MM.1S (cell line): ENCODE results near the gene DCAF11.

Experiments used
- DNase-seq: peaks from one replicate; pipeline ENCODE4 v3.0.0-alpha.2; 2015
- H2AFZ ChIP-seq: fragments of 300-600 bp; sonication (generic); 2 replicates; pipeline ENCODE4 v1.6.0; 2016; ENCODE audit warnings: antibody characterized with exemption, low read length
- H3F3A ChIP-seq: fragments of 300-600 bp; sonication (generic); 2 replicates; pipeline ENCODE4 v1.6.1; 2016; ENCODE audit warnings: mild to moderate bottlenecking, antibody characterized with exemption, low read length, moderate library complexity, mixed read lengths; ENCODE audit not compliant: insufficient read depth
- H3K27ac ChIP-seq: fragments of 300-600 bp; sonication (generic); 2 replicates; pipeline ENCODE4 v1.5.1; 2016; ENCODE audit warnings: mild to moderate bottlenecking, low read length
- H3K27me3 ChIP-seq: fragments of 300-600 bp; sonication (generic); replicated peaks from 2 replicates; pipeline ENCODE4 v1.6.0; 2016; ENCODE audit warnings: low read length; ENCODE audit not compliant: insufficient read depth
- H3K36me3 ChIP-seq: fragments of 300-600 bp; sonication (generic); replicated peaks from 2 replicates; pipeline ENCODE4 v1.6.1; 2016; ENCODE audit warnings: mild to moderate bottlenecking, low read length, mixed read lengths; ENCODE audit not compliant: insufficient read depth
- H3K4me1 ChIP-seq: fragments of 300-600 bp; sonication (generic); 2 replicates; pipeline ENCODE4 v1.6.1; 2016; ENCODE audit warnings: low read length, mixed read lengths
- H3K4me2 ChIP-seq: fragments of 300-600 bp; sonication (generic); 2 replicates; pipeline ENCODE4 v1.6.0; 2016; ENCODE audit warnings: low read depth, low read length
- H3K4me3 ChIP-seq: fragments of 300-600 bp; sonication (generic); 2 replicates; pipeline ENCODE4 v1.5.1; 2016; ENCODE audit warnings: low read length, mixed read lengths
- H3K79me2 ChIP-seq: fragments of 300-600 bp; sonication (generic); 2 replicates; pipeline ENCODE4 v1.6.1; 2016; ENCODE audit warnings: mixed run types, low read length, mixed read lengths
- H3K9ac ChIP-seq: fragments of 300-600 bp; sonication (generic); 2 replicates; pipeline ENCODE4 v1.6.1; 2016; ENCODE audit warnings: low read length, mixed read lengths
- H3K9me2 ChIP-seq: fragments of 300-600 bp; sonication (generic); replicated peaks from 2 replicates; pipeline ENCODE4 v1.6.1; 2016; ENCODE audit warnings: mild to moderate bottlenecking, low read length, mixed read lengths; ENCODE audit not compliant: insufficient read depth
- H3K9me3 ChIP-seq: fragments of 300-600 bp; sonication (generic); replicated peaks from 2 replicates; pipeline ENCODE4 v1.6.1; 2016; ENCODE audit warnings: mild to moderate bottlenecking, low read length, mixed read lengths; ENCODE audit not compliant: insufficient read depth
- H4K20me1 ChIP-seq: fragments of 300-600 bp; sonication (generic); 2 replicates; pipeline ENCODE4 v1.6.1; 2016; ENCODE audit warnings: mild to moderate bottlenecking, low read length, moderate library complexity, mixed read lengths; ENCODE audit not compliant: insufficient read depth
- EZH2 ChIP-seq: fragments of 300-600 bp; sonication (generic); optimal IDR thresholded peaks from 2 replicates; pipeline ENCODE3; 2017; ENCODE audit warnings: low read depth, mild to moderate bottlenecking, antibody characterized with exemption, low read length, mixed read lengths
- EZH2phosphoT487 ChIP-seq: fragments of 300-600 bp; sonication (generic); IDR thresholded peaks from 2 replicates; pipeline ENCODE4 v1.6.1; 2018; ENCODE audit warnings: antibody characterized with exemption, low read length
- TF ChIP-seq, protein P1 (sequence below): fragments of 300-600 bp; sonication (generic); IDR thresholded peaks from 2 replicates; pipeline ENCODE4 v1.5.1; 2016; ENCODE audit warnings: antibody characterized with exemption, low read length, mixed read lengths

Gene DCAF11

GRCh38 chr14:24160850-24161804 lies 46.5 kb downstream of the DCAF11 start, which contains the start of gene IRF9:
IRF9 (plus strand) TSS chr14:24161265; CDS start chr14:24162145, 880 bp downstream.
- no peaks in the 10 kb centered on the region for H4K20me1 ChIP-seq
- H3K9me2 ChIP-seq, result no peaks in the 10 kb centered on the region
- H2AFZ ChIP-seq, result 0 out of 2 replicates have a peak within 1 kb of the TSS, but pooled peaks have one; percentile 11
- peak within 1 kb of the TSS; percentile 50; the same call in 1 of the 2 replicates for H3K27ac ChIP-seq
- no peaks in the 10 kb centered on the region for H3K36me3 ChIP-seq
- no peaks in the 10 kb centered on the region for H3K27me3 ChIP-seq
- H3K4me3 ChIP-seq, result peak within 1 kb of the TSS; percentile 73
- TF ChIP-seq, protein P1, sequence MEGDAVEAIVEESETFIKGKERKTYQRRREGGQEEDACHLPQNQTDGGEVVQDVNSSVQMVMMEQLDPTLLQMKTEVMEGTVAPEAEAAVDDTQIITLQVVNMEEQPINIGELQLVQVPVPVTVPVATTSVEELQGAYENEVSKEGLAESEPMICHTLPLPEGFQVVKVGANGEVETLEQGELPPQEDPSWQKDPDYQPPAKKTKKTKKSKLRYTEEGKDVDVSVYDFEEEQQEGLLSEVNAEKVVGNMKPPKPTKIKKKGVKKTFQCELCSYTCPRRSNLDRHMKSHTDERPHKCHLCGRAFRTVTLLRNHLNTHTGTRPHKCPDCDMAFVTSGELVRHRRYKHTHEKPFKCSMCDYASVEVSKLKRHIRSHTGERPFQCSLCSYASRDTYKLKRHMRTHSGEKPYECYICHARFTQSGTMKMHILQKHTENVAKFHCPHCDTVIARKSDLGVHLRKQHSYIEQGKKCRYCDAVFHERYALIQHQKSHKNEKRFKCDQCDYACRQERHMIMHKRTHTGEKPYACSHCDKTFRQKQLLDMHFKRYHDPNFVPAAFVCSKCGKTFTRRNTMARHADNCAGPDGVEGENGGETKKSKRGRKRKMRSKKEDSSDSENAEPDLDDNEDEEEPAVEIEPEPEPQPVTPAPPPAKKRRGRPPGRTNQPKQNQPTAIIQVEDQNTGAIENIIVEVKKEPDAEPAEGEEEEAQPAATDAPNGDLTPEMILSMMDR, result peak; percentile 69
- no peak for TF ChIP-seq EZH2
- peak; percentile 82 for DNase-seq
- H3K9ac ChIP-seq, result peak within 1 kb of the TSS; percentile 76
- no peaks in the 10 kb centered on the region for H3K9me3 ChIP-seq
- H3K79me2 ChIP-seq, result peaks cover 12% of the 10 kb centered on the region
- no peaks in the 10 kb centered on the region for H3F3A ChIP-seq
- no peaks in the 10 kb centered on the region for H3K4me1 ChIP-seq
- peak within 1 kb of the TSS; percentile 93 for H3K4me2 ChIP-seq

GRCh38 chr14:24162093-24162492 lies 47.5 kb downstream of the DCAF11 start:
- peak overlapping the region; percentile 93 for H3K4me2 ChIP-seq
- peak overlapping the region; percentile 76; the same call in 1 of the 2 replicates for H3K9ac ChIP-seq
- no peaks in the 10 kb centered on the region for H3K9me3 ChIP-seq
- peaks cover 12% of the 10 kb centered on the region for H3K79me2 ChIP-seq
- H3K27ac ChIP-seq, result no peak overlapping the region
- no peaks in the 10 kb centered on the region for H4K20me1 ChIP-seq
- H3F3A ChIP-seq, result no peaks in the 10 kb centered on the region
- TF ChIP-seq, protein P1, result no peak
- TF ChIP-seq EZH2phosphoT487 (no peak), EZH2 (no peak)
- H3K4me3 ChIP-seq, result peak overlapping the region; percentile 73
- H3K36me3 ChIP-seq, result no peaks in the 10 kb centered on the region
- DNase-seq, result no peak
- no peaks in the 10 kb centered on the region for H3K4me1 ChIP-seq
- no peaks in the 10 kb centered on the region for H3K9me2 ChIP-seq
- H3K27me3 ChIP-seq, result no peaks in the 10 kb centered on the region
- H2AFZ ChIP-seq, result no peak overlapping the region

DNA sequence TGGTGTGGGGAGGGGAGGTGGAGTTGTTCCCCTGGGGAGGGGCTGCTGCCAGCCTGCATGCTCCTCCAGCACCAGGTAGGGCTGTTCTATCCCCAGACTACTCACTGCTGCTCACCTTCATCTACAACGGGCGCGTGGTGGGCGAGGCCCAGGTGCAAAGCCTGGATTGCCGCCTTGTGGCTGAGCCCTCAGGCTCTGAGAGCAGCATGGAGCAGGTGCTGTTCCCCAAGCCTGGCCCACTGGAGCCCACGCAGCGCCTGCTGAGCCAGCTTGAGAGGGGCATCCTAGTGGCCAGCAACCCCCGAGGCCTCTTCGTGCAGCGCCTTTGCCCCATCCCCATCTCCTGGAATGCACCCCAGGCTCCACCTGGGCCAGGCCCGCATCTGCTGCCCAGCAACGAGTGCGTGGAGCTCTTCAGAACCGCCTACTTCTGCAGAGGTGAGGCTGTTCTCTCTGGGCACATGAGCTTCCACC lies 50.0 kb downstream of the DCAF11 start:
- H3K9me3 ChIP-seq, result no peaks in the 10 kb centered on the region
- no peak overlapping the region for H3K4me3 ChIP-seq
- peaks cover 12% of the 10 kb centered on the region for H3K79me2 ChIP-seq
- no peak for DNase-seq
- TF ChIP-seq EZH2 (no peak), EZH2phosphoT487 (no peak)
- TF ChIP-seq, protein P1, result no peak
- H3F3A ChIP-seq, result no peaks in the 10 kb centered on the region
- H4K20me1 ChIP-seq, result no peaks in the 10 kb centered on the region
- H3K9ac ChIP-seq, result no peak overlapping the region
- no peak overlapping the region for H2AFZ ChIP-seq
- no peaks in the 10 kb centered on the region for H3K4me1 ChIP-seq
- H3K4me2 ChIP-seq, result no peak overlapping the region
- H3K27ac ChIP-seq, result no peak overlapping the region
- H3K36me3 ChIP-seq, result no peaks in the 10 kb centered on the region
- H3K27me3 ChIP-seq, result no peaks in the 10 kb centered on the region
- no peaks in the 10 kb centered on the region for H3K9me2 ChIP-seq
